ENCODE data around the gene FTO.
"Not testable (repeated sequence)": the region's sequence is repeated elsewhere in the genome, so short reads cannot be mapped to it uniquely, and the experiment has no call there.

Gene FTO

GRCh38 chr16:53872248-53873221, 168.6 kb downstream of the FTO start:
- no peak for DNase-seq

- DNase-seq: no peak
These were observed 172.9 kb downstream of the FTO start for GRCh38 chr16:53876811-53877210.

- DNase-seq: no peak
These were observed 174.3 kb downstream of the FTO start for GRCh38 chr16:53878216-53878615.

- no peak for DNase-seq
These were observed 177.4 kb downstream of the FTO start for GRCh38 chr16:53881371-53881770.

GRCh38 chr16:53882310-53882709, 178.4 kb downstream of the FTO start:
- DNase-seq: no peak

GRCh38 chr16:53884748-53885147, 180.8 kb downstream of the FTO start:
- DNase-seq: no peak

GRCh38 chr16:53886482-53887378, 182.8 kb downstream of the FTO start:
- no peak for DNase-seq

- no peak for DNase-seq
These were observed 184.3 kb downstream of the FTO start for GRCh38 chr16:53888222-53888621.

- not testable (repeated sequence) for DNase-seq
These were observed 186.9 kb downstream of the FTO start for GRCh38 chr16:53890877-53891276.

GRCh38 chr16:53891409-53892139, 187.6 kb downstream of the FTO start:
- no peak for DNase-seq

- DNase-seq: peak in 1 of 2 experiments; percentile 59
These were observed 188.2 kb downstream of the FTO start for GRCh38 chr16:53892155-53892554.

GRCh38 chr16:53893731-53894435, 189.9 kb downstream of the FTO start:
- no peak for DNase-seq

GRCh38 chr16:53894686-53895085, 190.7 kb downstream of the FTO start:
- no peak for DNase-seq

GRCh38 chr16:53895433-53895832, 191.5 kb downstream of the FTO start:
- DNase-seq: no peak

- no peak for DNase-seq
These were observed 191.9 kb downstream of the FTO start for GRCh38 chr16:53895851-53896250.

- DNase-seq: no peak
These were observed 192.8 kb downstream of the FTO start for GRCh38 chr16:53896722-53897121.

- no peak for DNase-seq
These were observed 195.0 kb downstream of the FTO start for GRCh38 chr16:53898993-53899392.

- no peak for DNase-seq
These were observed 195.5 kb downstream of the FTO start for GRCh38 chr16:53899431-53899830.

- DNase-seq: no peak
These were observed 196.7 kb downstream of the FTO start for GRCh38 chr16:53900667-53901066.

- DNase-seq: no peak
These were observed 197.5 kb downstream of the FTO start for GRCh38 chr16:53901408-53901807.

GRCh38 chr16:53904533-53904932, 200.6 kb downstream of the FTO start:
- DNase-seq: peak in 1 of 2 experiments; percentile 24

- no peak for DNase-seq
These were observed 201.1 kb downstream of the FTO start for GRCh38 chr16:53905028-53905427.

All from cerebellar nuclear complex (tissue), 1 donor.